Measurements from ENCODE around the gene TXNRD1. TPM values are rescaled to one million over a fixed set of nuclear protein-coding genes. Genes with fewer than 3 reads are reported as not detected.
"Not testable (repeated sequence)": the region's sequence is repeated elsewhere in the genome, so short reads cannot be mapped to it uniquely, and the experiment has no call there.

TXNRD1 gene
- 282 and 360 TPM in 2 replicates for total RNA-seq

DNA sequence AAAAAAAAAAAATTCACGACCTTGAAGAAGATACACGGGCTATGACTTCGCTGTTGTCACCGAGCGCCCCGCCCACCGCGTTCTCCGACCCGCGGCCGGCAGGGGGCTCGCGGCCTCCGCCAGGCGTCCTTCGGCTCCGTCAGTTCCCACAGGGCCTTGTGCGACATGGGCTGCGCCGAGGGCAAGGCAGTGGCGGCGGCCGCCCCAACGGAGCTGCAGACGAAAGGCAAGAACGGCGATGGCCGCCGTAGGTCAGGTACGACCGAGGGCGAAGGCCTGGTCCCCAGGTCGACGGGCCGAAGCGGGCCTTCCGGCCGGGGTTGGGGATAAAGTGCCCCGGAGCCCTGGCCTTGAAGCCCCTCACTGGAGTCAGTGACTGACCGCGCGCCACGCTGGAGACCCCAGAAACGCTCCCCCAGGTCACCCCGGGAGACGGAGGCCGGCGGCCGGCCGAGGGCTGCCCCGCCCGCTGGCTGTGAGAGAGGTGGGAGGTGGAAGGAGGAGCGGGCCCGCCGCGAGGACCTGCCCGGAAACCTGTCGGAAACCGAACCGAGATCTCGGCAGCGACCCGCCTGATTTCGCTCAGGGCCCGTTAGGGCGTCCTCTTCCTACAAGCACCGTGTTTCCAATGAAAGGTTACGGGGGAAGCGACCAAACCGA lies at the start of gene TXNRD1:
TXNRD1 (plus strand) TSS at position 142 of the 660 bp plus-strand sequence; CDS start at position 166, 24 bp downstream.
- peak; percentile 60 to 86 for DNase-seq (ENCODE audit: low read depth in 2 of 2)

DNA sequence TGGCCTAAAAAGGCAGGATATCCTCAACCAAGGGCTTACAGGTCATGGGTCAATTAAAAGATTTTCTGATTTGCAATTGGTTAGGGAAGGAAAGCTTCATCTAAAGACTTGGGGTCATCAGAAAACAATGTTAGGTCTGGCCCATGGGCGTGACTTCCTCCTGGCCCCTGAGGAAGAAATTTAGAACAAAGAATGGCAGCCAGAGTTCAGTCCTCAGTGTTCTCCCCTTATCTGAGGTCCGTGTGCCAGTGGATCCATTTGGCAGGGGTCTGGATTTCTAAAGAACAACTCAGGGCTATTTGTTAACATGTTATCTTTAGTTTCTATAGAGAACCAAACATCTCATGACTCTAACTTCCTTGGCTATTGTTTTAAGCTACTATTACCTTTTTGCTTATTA lies 49.8 kb upstream of the TXNRD1 start:
- DNase-seq (ENCODE audit: low read depth in 2 of 2), result peak in 1 of 2 donors; percentile 30

DNA sequence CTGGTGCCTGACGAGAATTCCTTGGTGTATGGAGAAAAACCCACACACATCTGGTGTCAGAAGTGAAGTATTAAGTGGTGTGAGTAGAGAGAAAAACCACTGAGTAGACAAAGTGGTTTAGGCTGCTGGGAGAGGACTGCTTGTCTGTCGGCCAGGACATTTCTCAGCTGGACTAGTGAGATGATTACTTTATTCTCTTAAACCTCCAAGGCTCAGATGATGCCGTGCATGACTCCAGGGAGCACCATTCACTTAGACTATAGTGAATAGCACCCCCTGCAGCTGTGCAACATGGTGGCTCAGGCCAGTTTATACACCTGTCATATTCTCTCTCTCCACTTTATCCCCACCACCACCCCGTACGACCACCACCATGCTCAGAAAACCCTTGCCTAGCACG lies 49.1 kb upstream of the TXNRD1 start:
- no peak for DNase-seq (ENCODE audit: low read depth in 2 of 2)

DNA sequence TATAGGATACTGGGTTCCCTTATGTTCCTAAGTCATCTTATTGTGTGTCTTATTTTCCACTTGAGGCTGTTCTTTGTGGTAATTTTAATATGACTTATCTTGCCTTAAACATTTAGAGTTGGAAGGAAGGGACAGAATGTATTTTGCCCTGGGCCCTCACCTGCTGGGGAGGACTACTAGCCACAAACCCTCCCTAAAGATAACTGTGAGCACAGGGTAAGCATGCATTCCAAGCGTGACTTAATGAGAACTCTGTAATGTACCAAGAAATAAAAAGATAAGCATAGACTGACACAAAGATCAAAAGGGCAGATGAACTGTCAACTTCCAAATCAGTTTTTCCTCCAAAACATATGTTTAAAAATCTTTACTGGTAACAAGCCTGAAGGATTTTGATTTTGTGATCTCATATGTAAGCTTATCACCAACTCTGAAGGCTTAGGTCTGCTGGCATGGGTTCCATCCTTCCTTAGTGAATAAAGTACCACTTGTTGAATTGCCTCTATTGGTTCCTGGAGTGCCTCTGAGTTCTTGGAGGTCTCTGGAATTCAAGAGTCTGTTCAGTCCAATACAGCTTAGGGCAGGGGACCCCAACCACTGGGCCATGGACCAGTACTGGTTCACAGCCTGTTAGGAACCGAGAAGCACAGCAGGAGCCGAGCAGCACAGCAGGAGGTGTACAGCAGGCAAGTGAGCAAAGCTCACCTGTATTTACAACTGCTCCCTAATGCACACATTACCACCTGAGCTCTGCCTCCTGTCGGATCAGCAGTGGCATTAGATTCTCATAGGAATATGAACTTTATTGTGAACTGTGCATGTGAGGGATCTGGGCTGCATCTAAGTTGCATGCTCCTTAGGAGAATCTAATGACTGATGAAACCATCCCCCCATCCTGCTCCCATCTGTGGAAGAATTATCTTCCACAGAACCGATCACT lies 47.8 kb upstream of the TXNRD1 start:
- no peak for DNase-seq (ENCODE audit: low read depth in 2 of 2)

DNA sequence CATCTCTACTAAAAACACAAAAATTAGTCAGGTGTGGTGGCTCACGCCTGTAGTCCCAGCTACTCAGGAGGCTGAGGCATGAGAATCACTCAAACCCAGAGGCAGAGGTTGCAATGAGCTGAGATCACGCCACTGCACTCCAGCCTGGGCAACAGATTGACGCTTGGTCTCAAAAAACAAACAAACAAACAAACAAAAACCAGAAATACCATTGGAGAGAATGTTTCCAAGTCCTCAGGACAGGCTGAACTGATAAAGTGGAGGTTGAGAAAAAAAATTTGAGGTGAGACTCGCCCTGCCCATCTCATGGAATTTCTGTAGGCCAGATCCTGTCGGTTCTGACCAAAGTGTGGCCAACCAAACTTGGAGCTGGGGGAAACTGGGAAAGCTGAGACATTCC lies 47.0 kb upstream of the TXNRD1 start:
- no peak for DNase-seq (ENCODE audit: low read depth in 2 of 2)

DNA sequence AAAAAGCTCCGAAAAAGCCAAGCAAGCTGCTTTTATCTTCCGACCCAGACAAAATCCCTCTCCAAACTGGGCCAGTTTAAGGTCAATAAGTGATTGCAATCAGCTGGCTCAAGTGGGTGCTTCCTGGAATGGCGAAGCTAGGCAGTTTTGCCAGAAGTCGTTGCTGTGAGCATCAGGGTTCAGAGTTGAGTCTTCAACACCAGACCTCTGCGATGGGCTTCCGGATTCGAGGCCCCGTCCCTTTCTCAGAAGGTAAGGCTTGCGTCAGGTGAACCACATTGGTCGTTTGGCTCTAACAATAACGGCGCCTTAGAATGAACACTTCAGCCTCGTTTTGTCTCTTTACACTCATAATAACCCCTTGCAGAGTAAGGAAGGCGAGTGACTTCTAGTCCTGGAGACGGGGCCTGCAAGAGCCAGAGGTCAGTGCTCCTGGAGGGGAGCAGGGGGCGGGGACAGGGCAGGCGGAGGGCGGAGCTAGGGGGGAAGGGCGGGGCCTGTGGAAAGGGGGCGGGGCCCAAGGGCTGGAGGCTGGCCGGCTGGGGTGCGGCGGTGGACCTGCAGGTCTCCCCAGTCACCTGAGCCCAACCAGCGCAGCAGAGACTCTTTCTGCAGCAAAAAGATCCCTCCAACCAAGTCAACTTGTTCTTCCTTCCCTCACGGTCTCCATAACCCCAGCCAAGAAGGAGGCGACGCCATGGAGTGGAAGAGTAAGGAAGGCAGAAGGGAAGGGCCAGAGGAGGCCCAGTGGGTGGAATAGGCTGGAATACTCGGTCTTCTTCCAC lies 43.6 kb upstream of the TXNRD1 start:
- no peak for DNase-seq (ENCODE audit: low read depth in 2 of 2)

DNA sequence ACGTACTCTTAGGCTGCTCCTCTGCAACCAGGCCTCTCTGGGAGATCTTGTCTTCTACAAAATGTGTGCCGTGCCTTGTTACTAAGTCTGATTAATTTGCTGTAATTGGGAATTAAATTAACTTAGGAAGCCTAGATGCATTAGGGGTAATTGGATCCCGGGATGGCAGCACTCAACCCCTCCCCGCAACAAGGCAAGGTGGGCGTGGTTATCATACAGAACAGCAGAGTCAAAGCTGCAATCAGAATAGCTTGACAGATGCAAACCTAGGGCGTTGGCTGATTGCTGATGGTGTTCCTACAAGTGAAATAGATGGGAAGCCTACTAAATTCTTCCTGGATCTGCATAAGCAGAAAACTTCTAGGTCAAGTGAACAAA lies 43.0 kb upstream of the TXNRD1 start:
- DNase-seq (ENCODE audit: low read depth in 2 of 2), result no peak

DNA sequence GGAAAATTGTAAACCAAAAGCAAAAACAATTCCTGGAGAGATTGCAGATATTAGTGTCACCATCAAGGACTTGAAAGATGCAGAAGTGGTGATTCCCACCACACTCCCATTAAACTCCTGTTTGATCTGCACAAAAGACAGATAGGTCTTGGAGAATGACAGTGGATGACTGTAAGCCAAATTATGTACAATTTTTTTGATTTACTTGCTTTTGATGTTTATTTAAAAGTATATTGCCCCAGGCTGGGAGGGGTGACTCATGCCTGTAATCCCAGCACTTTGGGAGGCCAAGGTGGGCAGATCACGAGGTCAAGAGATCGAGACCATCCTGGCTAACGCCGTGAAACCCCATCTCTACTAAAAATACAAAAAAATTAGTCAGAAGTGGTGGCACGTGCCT lies 41.8 kb upstream of the TXNRD1 start:
- DNase-seq (ENCODE audit: low read depth in 2 of 2), result not testable (repeated sequence)

DNA sequence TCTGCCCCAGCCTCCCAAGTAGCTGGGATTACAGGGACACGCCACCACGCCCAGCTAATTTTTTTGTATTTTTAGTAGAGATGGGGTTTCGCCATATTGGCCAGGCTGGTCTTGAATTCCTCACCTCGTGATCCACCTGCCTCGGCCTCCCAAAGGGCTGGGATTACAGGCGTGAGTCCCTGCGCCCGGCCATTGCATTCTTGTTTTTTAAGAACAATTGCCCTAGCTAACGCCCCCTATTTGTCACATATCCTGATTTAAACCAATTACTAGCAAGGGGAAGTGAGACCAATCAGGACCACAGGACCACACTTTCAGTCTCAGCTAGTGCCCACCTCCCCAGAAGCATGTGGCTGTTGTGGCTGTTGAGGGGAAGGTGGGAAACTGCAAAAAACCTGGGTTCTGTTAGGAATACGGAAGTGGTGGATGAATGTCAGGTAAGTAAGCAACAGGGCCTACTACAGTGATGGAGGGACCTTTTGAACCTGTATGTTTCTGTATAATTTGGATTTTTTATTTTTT lies 39.8 kb upstream of the TXNRD1 start:
- DNase-seq (ENCODE audit: low read depth in 2 of 2), result no peak

DNA sequence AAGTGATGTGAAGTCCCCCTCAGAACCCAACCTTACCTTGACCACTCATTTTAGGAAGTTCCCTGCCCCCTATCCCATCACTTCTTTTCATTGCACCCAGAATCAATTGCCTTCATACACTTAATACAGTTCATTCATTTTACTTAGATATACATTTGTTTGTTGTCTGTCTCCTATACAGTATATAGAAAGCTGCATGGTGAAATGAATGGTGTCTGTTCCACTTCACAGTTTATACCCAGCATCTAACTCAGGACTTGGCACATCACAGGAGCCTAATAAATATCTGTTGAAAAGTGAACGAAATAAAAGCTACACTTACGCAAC lies 38.3 kb upstream of the TXNRD1 start:
- no peak for DNase-seq (ENCODE audit: low read depth in 2 of 2)

DNA sequence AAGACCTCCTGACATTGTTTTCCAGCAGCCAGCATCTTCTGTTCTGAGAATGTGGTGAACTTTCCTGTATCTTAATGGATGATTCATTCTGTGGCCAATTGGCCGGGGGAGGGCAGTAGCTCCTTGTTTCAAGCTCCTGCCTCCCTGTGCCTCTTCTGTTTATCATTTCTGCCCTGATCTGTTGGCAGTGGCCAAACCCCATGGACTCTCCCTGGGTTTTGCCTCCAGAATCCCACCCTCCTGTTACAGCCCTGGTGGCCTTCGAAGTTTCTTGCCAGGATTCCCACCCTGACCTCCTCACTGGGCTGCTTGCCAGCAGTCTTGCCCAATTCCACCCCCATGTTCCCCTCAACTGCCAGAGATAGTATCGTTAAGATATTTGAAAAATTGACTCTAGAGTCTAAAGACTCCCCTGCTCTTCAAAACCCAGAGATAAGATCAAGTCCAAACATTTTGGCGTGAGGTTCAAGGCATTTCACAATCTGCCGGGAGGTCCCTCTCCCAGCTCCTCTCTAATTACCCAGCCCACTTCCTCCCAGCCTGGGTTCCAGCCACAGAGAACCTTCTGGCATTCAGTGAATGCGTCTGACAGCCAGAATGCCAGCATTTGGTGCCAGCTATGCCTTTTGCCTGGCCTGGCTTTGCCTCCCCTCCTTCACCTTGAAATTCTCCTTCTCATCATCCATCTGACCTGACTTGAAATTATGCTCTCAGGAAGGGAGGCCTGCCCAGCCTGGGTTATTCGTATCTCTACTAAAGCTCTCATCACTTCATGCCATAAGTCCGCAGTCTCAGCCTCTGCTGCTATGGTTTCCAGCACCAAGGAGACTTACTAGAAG lies 37.7 kb upstream of the TXNRD1 start:
- peak in 1 of 2 donors; percentile 78 for DNase-seq (ENCODE audit: low read depth in 2 of 2)

DNA sequence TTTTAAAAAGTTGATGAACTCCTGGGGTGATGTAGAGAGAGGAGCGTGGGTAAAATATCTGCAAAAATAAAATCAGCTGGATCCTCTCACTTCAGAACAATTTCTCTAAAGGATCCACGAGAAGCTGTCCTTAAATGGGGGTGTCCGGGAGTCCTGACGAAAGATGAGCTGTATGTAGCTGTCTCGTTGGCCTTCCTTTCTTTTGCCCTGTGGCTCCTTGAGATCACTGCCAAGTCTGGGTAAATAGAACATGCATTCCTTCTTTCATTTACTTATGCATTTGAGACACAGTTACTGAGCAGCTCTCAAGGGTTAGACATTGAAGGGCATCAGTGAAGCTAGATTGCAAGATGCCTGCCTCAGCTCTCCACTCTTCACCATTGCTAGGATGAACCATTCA lies 35.2 kb upstream of the TXNRD1 start:
- no peak for DNase-seq (ENCODE audit: low read depth in 2 of 2)

DNA sequence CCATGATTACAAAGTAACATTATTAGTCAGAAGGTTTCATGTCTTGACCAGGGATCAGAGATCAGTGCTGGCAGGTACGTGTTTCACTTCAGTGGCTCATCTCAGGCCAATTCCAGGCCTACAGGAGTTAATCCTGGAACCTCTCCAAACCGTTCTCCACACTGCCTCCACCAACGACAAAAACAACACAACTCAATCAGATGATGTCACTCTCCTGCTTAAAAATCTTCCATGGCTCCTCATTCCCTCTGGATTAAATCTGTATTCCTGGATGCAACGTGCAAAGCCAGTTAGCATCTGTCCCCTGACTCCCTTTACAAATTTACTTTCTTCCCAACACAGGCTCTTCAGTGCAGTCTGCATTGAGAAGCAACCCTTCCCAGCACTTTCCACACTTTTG lies 34.3 kb upstream of the TXNRD1 start:
- peak in 1 of 2 donors; percentile 34 for DNase-seq (ENCODE audit: low read depth in 2 of 2)

DNA sequence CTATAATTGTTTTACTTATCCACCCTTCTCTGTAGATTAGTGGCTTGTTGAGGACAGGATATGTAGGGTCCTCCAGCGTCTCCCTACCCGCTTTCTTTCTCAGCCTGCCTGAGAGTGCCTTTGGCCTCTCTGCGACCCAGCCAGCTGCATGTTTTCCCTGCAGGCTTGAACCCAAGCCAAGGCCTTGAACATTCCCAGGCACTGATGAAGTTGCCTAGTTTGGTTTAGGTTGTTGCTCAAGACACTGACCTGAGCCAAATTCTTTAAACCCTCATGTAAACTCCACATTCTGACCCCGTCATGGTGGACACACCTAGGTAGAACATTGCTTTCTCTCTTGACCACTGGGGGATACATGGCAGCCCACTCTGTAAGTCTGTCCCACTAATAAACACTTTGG lies 33.4 kb upstream of the TXNRD1 start:
- no peak for DNase-seq (ENCODE audit: low read depth in 2 of 2)

DNA sequence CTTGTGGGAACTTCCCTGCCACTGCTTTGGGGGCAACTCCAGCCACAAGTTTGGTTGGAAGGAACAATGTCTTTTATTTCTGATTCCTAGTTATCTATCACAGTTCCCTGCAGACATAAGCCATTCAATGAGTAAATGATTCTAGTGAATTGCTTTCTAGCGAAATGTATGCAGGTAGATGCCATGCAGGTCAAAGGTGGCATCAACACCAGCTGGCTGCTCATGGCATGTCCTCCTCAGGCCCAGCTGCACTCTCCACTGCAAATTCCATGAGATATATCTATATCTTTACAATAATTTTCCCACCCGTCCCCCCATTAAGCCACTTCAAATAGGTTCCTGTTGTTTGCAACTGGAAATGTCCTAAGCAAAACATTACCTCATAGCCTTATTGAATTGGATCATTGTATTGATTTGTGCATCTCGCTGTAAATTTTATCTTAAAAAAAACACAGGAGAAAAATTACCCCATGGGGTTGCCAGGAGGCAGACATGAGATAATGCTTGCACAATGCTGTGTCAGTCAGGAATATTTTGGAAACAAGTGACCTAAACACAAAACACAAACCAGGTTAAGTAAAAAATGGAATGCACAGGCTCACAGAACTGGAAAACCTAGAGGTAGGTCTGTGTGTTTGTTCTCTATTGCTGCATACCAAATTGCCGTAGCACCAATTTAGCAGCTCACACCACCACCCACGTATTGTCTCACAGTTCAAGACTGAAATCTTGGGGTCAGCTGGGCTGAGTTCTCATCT lies 32.8 kb upstream of the TXNRD1 start:
- no peak for DNase-seq (ENCODE audit: low read depth in 2 of 2)

DNA sequence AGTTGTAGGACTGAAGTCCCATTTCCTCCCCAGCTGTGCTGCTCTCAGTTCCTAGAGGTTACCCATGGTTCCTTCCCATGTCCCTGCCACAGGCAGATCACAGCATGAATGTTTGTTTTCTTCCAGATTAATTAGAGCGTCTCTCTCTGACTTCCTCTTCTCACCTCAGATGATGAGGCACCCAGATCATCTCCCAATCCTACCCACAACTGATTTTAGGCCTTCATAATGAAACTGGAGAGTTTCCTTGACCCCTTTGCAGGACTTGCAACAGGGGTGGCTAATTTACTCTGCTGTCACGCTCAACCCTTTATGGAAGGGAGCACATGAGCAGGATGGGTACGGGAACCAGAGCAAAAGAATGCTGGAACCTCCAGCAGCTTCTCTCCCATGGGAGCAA lies 32.1 kb upstream of the TXNRD1 start:
- DNase-seq (ENCODE audit: low read depth in 2 of 2), result no peak

DNA sequence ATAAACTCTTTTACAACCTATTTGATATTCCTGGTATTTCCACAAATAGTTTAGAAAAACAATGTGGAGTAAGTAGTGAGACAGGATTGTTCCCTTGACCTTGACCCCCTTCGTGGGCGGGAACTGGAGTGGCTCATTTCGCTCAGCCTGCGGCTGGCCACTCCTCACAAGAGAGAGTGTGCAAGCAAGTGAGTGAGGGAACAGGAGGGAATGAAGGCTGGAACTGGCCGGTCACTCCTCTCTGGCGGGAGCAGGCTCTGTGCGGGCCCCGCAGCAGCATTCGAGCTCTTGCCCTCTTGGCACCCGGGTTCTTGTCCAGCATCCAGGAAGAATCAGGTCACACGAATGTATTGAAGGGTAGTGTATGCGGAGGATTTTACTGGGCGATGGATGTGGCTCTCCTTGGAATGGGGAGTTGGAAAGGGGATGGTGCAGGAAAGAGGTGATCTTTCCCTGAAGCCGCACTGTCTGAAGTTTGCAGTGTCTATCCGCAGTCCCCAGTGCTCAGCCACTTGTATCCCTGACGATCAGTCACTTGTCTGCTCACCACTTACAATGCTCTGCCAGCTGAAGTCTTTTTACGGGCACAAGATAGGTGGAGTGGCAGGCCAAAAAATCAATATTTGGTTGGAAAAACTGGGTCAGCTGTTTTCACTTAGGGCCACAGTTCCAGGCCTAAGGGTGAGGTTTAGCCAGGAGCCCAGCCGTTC lies 28.0 kb upstream of the TXNRD1 start:
- DNase-seq (ENCODE audit: low read depth in 2 of 2), result no peak

DNA sequence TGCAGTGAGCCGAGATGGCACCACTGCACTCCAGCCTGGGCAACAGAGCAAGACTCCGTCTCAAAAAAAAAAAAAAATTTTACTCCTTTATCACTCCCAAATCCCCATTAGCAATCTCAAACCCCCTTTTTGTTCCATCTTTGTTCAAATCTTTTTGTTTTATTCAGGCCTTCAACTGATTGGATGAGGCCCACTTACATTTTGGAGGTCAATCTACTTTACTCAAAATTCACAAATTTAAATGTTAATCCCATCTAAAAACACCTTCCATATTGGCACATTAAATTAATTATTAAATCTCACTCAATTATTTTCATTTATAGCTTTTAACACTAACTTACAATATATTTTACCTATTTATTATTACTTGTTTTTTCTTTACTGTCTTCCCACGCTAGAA lies 27.0 kb upstream of the TXNRD1 start:
- DNase-seq (ENCODE audit: low read depth in 2 of 2), result no peak

DNA sequence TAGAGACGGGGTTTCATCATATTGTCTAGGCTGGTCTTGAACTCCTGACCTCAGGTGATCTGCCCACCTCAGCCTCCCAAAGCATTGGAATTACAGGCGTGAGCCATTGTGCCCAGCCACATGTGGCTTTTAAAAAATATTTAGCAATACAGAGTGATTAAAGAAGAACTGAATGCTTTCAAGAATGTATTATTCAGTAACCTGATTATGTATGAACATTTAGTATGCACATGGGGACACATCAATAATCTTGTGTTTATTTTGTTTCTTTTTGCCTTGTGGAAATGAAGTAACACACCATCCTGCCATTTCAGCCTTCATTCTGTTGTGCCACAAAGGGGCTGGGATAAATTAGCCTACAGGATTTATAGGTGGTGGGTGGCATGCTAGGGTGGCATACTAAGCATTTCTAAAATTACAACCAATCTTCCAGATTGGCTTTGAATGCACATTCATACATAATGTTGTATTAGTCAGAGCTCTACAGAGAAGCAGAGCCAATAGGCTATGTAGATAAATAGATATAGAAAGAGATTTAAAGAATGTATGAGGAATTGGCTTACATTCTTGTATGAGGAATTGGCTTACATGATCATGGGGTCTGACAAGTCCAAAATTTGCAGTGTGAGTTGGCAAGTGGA lies 25.5 kb upstream of the TXNRD1 start:
- DNase-seq (ENCODE audit: low read depth in 2 of 2), result no peak
